HCT116 (cell line): ENCODE data around the gene GNAT1. TPM values are rescaled to one million over a fixed set of nuclear protein-coding genes. Genes with fewer than 3 reads are reported as not detected.

Source experiments
- ATAC-seq: fragments of 200-7000 bp; cut with Tn5 transposase; 2 replicates; pipeline ENCODE4 v1.9.1; 2020; ENCODE audit warnings: mild to moderate bottlenecking, moderate library complexity
- BruUV-seq: library from RNA; stranded (reverse); fragments of 400-500 nt; replicated peaks from 2 replicates; lab custom pipeline; 2021; lab: Mats Ljungman, UMichigan
- CTCF ChIA-PET: fragments of 300-600 bp; sonication (Branson Sonifier 250); formaldehyde crosslinking; loops from one replicate; lab custom pipeline; 2021; ENCODE audit warnings: antibody characterized with exemption; lab: Charles Lee
- POLR2A ChIA-PET: fragments of 300-600, 350-600 bp; sonication (Branson Sonifier 250); formaldehyde crosslinking; loops from one replicate; lab custom pipeline; 2021; ENCODE audit warnings: antibody characterized with exemption; lab: Charles Lee
- RAD21 ChIA-PET, 2 experiments: fragments of 300-600 bp; sonication (Branson Sonifier 250); formaldehyde crosslinking; loops; one replicate each; lab custom pipeline; 2023; ENCODE audit warnings: low total read pairs in 2 of 2; ENCODE audit not compliant: uncharacterized antibody in 2 of 2, unreplicated experiment in 2 of 2, low non-redundant PET in 1 of 2; lab: Charles Lee
- DNase-seq: peaks from one replicate; pipeline ENCODE4 v3.0.0-alpha.2; 2010; ENCODE audit warnings: low read depth, low spot score
- H2AFZ ChIP-seq: fragments of 200-600 bp; shearing (Covaris generic), sonication (generic); 2 replicates; pipeline ENCODE4 v1.6.1; 2017; ENCODE audit warnings: low read depth, mixed run types, mixed read lengths, antibody characterized with exemption, low read length; ENCODE audit not compliant: poor library complexity, severe bottlenecking
- H3K27ac ChIP-seq: 2 replicates; pipeline ENCODE4 v1.5.1; 2012; ENCODE audit warnings: low read depth, low read length
- H3K27me3 ChIP-seq: fragments of 200-600 bp; sonication (generic); 2 replicates; pipeline ENCODE4 v1.6.1; 2016; ENCODE audit warnings: mixed run types, low read length, mixed read lengths; ENCODE audit not compliant: insufficient read depth
- H3K36me3 ChIP-seq, 2 experiments: fragments of 200-500 bp in 1 of 2; fragments of 200-600 bp in 1 of 2; sonication (Bioruptor generic) in 1 of 2; sonication (generic) in 1 of 2; 2 replicates each; pipeline versions ENCODE4 v1.5.1 to v1.6.1; 2014 to 2016; ENCODE audit warnings: low read length in 2 of 2, inconsistent platforms in 1 of 2, mixed read lengths in 1 of 2, mixed run types in 1 of 2; ENCODE audit not compliant: insufficient read depth in 2 of 2, control insufficient read depth in 1 of 2
- H3K4me1 ChIP-seq, 2 experiments: fragments of 200-600 bp in 1 of 2; sonication (generic) in 1 of 2; 2 replicates each; pipeline versions ENCODE4 v1.5.1 to v1.6.1; 2012 to 2017; ENCODE audit warnings: low read length in 2 of 2, inconsistent platforms in 1 of 2, mild to moderate bottlenecking in 1 of 2, mixed read lengths in 1 of 2, mixed run types in 1 of 2, moderate library complexity in 1 of 2; ENCODE audit not compliant: insufficient read depth in 2 of 2, control insufficient read depth in 1 of 2
- H3K4me2 ChIP-seq: fragments of 200-600 bp; sonication (generic); 2 replicates; pipeline ENCODE4 v1.6.1; 2017; ENCODE audit warnings: mixed run types, low read length, mixed read lengths
- H3K4me3 ChIP-seq, 2 experiments: fragments of 200-600 bp in 1 of 2; sonication (generic) in 1 of 2; replicated peaks in 1 of 2; 2 replicates each; pipeline ENCODE4 v1.5.1; 2011 to 2016; ENCODE audit warnings: low read length in 2 of 2, control low read depth in 1 of 2, low read depth in 1 of 2, mild to moderate bottlenecking in 1 of 2, mixed read lengths in 1 of 2, mixed run types in 1 of 2
- H3K79me2 ChIP-seq: fragments of 200-600 bp; sonication (generic); 2 replicates; pipeline ENCODE4 v1.6.1; 2017; ENCODE audit warnings: mild to moderate bottlenecking, mixed run types, low read length, moderate library complexity, mixed read lengths; ENCODE audit not compliant: insufficient read depth
- H3K9ac ChIP-seq: fragments of 200-600 bp; sonication (generic); 2 replicates; pipeline ENCODE4 v1.6.1; 2016; ENCODE audit warnings: low read length, mixed read lengths
- H3K9me2 ChIP-seq: fragments of 200-600 bp; sonication (generic), shearing (Covaris generic); 2 replicates; pipeline ENCODE4 v1.6.1; 2017; ENCODE audit warnings: mixed run types, mild to moderate bottlenecking, moderate library complexity; ENCODE audit not compliant: insufficient read depth
- H3K9me3 ChIP-seq, 2 experiments: fragments of 200-500 bp in 1 of 2; fragments of 200-600 bp in 1 of 2; sonication (Bioruptor generic) in 1 of 2; sonication (generic) in 1 of 2; 2 replicates each; pipeline ENCODE4 v1.6.1; 2014 to 2017; ENCODE audit warnings: low read length in 2 of 2, mixed read lengths in 2 of 2, inconsistent platforms in 1 of 2, low read depth in 1 of 2, mild to moderate bottlenecking in 1 of 2, mixed run types in 1 of 2, moderate library complexity in 1 of 2; ENCODE audit not compliant: control insufficient read depth in 1 of 2, insufficient read depth in 1 of 2
- H4K20me1 ChIP-seq: fragments of 200-600 bp; sonication (generic), shearing (Covaris generic); 2 replicates; pipeline ENCODE4 v1.6.1; 2017; ENCODE audit warnings: mixed run types, mild to moderate bottlenecking, moderate library complexity; ENCODE audit not compliant: insufficient read depth
- CTCF ChIP-seq, 3 experiments: fragments of 200-600 bp in 1 of 3; sonication (generic) in 1 of 3; IDR thresholded peaks in 2 of 3; conservative IDR thresholded peaks in 1 of 3; 2 replicates each; pipeline ENCODE4 v1.5.1; 2012 to 2017; ENCODE audit warnings: low read depth in 2 of 3, low read length in 2 of 3, antibody characterized with exemption in 1 of 3, borderline replicate concordance in 1 of 3, control low read depth in 1 of 3, mild to moderate bottlenecking in 1 of 3, mixed read lengths in 1 of 3, mixed run types in 1 of 3, moderate library complexity in 1 of 3; ENCODE audit not compliant: insufficient read depth in 1 of 3
- FOSL1 ChIP-seq: IDR thresholded peaks from 2 replicates; pipeline ENCODE4 v1.6.1; 2012; ENCODE audit warnings: low read depth
- YY1 ChIP-seq: IDR thresholded peaks from 2 replicates; pipeline ENCODE4 v1.6.1; 2011; ENCODE audit warnings: low read length, low read depth, moderate library complexity, mild to moderate bottlenecking; ENCODE audit not compliant: insufficient replicate concordance; ENCODE audit errors: extremely low read depth
- intact Hi-C: fragments of 100-400 bp; cut with micrococcal nuclease; formaldehyde crosslinking; loops from 2 replicates; pipeline ENCODE4 v1.10.0; 2022
- total RNA-seq: library from RNA; stranded (reverse); gene quantifications from one replicate; pipeline ENCODE4 v1.2.1, GENCODE V29; 2021; ENCODE audit not compliant: unreplicated experiment

Gene GNAT1
- total RNA-seq, 1 experiment from 2014 or later: not detected

- no peak for DNase-seq
- ChIA-PET RAD21 (interaction anchor here (1.0 to 1.5 kb wide), 6 partner anchors 10 to 51 kb away, joined by 3 to 11 read pairs (median 7); partner anchors contain the start of gene GNAI2 (in 1 of the 2)), POLR2A (interaction anchor here (1.0 to 2.7 kb wide), 9 partner anchors 9 to 51 kb away, joined by 3 to 34 read pairs (median 5); partner anchors contain the start of gene GNAI2), CTCF (interaction anchor here (0.7 to 4.7 kb wide), 23 partner anchors 8 to 1811 kb away, joined by 3 to 46 read pairs (median 5); partner anchors contain the start of genes GNAI2, GNAT1, HYAL3 and IFRD2)
- no peak overlapping the region for H2AFZ ChIP-seq
- H3K27ac ChIP-seq: peak overlapping the region; percentile 86
- no peaks in the 10 kb centered on the region for H3K27me3 ChIP-seq
- H3K9ac ChIP-seq: peak overlapping the region; percentile 77
- H3K4me1 ChIP-seq: peaks cover 38 to 75% of the 10 kb centered on the region in 2 experiments
- H4K20me1 ChIP-seq: no peaks in the 10 kb centered on the region
- peak; percentile 87 for ATAC-seq
- H3K36me3 ChIP-seq: peaks cover 0 to 3% of the 10 kb centered on the region in 2 experiments; a peak in 2 of 4 replicates
- peak overlapping the region; percentile 93 for H3K4me2 ChIP-seq
- no peaks in the 10 kb centered on the region for H3K9me2 ChIP-seq
- BruUV-seq: no TSS peak
- H3K4me3 ChIP-seq: peak overlapping the region; percentile 50 to 59
- peak; percentile 45 for TF ChIP-seq YY1
- TF ChIP-seq CTCF (IDR thresholded peaks at IDR 0.05 in 2 of 3, conservative IDR thresholded peaks at IDR 0.05 in 1 of 3; ENCODE audit: borderline replicate concordance in 1 of 3, insufficient read depth in 1 of 3, low read depth in 2 of 3, low read length in 2 of 3): peak in 2 of 3 experiments; percentile 99; a peak in 4 of 6 replicates
- TF ChIP-seq FOSL1: no peak
- intact Hi-C loops: loop anchor here (1.0 kb wide), 1 partner anchor 19 kb away; no protein-coding TSS in a partner anchor
- H3K9me3 ChIP-seq: no peaks in the 10 kb centered on the region
- peaks cover 94% of the 10 kb centered on the region for H3K79me2 ChIP-seq
Observed at GRCh38 chr3:50245831-50246516, 54.6 kb downstream of the GNAT1 start.
